Activated CD8-positive, alpha-beta T cell treated with anti-CD3 and anti-CD28 coated beads for 36 hours (primary cell): ENCODE data around the gene ARHGAP26. TPM values are rescaled to one million over a fixed set of nuclear protein-coding genes. Genes with fewer than 3 reads are reported as not detected.

ENCODE experiments used
- ATAC-seq: fragments of 200-7000 bp; cut with Tn5 transposase; one replicate; pipeline ENCODE4 v1.10.0; 2021; ENCODE audit warnings: mild to moderate bottlenecking, moderate library complexity
- CTCF ChIA-PET: fragments of 350-600 bp; sonication (Branson Sonifier 250); formaldehyde crosslinking; loops from one replicate; lab custom pipeline; 2021; ENCODE audit warnings: antibody characterized with exemption; lab: Charles Lee
- POLR2A ChIA-PET: fragments of 350-600 bp; sonication (Branson Sonifier 250); formaldehyde crosslinking; loops from one replicate; lab custom pipeline; 2021; ENCODE audit warnings: antibody characterized with exemption; lab: Charles Lee
- DNase-seq: peaks from one replicate; pipeline ENCODE4 v3.0.0-alpha.2; 2020
- H3K27ac Mint-ChIP-seq: one replicate; pipeline ENCODE4 v1.8.0; 2021; ENCODE audit warnings: mild to moderate bottlenecking, mixed read lengths
- H3K27me3 Mint-ChIP-seq: one replicate; pipeline ENCODE4 v1.8.0; 2021; ENCODE audit warnings: mixed read lengths
- H3K36me3 Mint-ChIP-seq: one replicate; pipeline ENCODE4 v1.8.0; 2021; ENCODE audit warnings: low read depth, mixed read lengths
- H3K4me1 Mint-ChIP-seq: one replicate; pipeline ENCODE4 v1.8.0; 2021; ENCODE audit warnings: low read depth, mixed read lengths
- H3K4me3 Mint-ChIP-seq: one replicate; pipeline ENCODE4 v1.8.0; 2021; ENCODE audit warnings: mild to moderate bottlenecking, moderate library complexity, mixed read lengths
- H3K9me3 Mint-ChIP-seq: one replicate; pipeline ENCODE4 v1.8.0; 2021; ENCODE audit warnings: mixed read lengths
- CTCF ChIP-seq: fragments of 200-600 bp; IDR thresholded peaks from one replicate; pipeline ENCODE4 v1.8.0; 2022; ENCODE audit warnings: antibody characterized with exemption, mild to moderate bottlenecking
- intact Hi-C: fragments of 100-400 bp; cut with micrococcal nuclease; formaldehyde crosslinking; loops from one replicate; pipeline ENCODE4 v1.10.0; 2022
- total RNA-seq, 2 experiments: library from RNA; stranded (reverse); gene quantifications; one replicate each; pipeline ENCODE4 v1.2.3, GENCODE V29; 2021

Gene ARHGAP26
- total RNA-seq, 2 experiments from 2014 or later: 12.7 to 18.0 TPM

- intact Hi-C loops: no loop called here
- H3K4me3 Mint-ChIP-seq: no peak overlapping the region
These were observed 461.2 kb downstream of the ARHGAP26 start for GRCh38 chr5:143231416-143231815.

DNA sequence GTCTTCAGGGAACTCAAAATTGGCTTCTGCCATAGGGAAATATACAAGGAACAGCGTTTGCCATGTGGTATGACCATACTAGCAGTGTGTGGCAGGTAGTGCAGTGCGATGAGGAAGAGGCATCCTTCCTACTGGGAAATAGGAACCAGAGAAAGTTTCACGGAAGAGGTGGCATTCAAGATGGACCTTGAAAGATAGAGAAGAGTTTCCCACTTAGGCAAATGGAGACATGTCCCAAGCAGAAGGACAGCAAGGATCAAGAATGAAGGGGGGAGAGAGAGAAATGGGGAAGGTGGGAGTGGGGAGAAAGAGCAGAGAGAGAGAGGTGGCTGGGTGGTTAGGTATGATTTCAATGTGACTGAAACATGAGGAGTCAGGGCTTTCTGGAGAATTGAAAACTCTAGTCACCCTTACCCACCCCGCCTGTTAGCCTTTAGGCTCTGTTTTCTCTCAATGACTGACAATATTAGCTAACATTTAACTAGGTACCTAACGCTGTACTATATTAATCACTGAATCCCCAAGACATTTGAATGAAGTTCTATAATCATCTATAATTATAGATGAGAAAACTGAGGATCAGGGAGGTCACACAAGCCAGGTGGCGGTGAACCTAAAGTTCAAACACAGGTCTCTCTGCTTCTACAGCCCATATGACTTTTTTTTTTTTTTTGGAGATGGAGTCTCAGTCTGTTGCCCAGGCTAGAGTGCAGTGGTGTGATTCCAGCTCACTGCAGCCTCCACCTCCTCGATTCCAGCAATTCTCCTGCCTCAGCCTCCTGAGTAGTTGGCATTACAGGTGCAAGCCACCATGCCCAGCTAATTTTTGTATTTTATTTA is 462.0 kb downstream of the ARHGAP26 start:
- Mint-ChIP-seq H3K4me3 (no peak overlapping the region), H3K36me3 (no peaks in the 10 kb centered on the region), H3K27me3 (no peaks in the 10 kb centered on the region), H3K4me1 (peaks cover 28% of the 10 kb centered on the region), H3K27ac (no peak overlapping the region), H3K9me3 (no peaks in the 10 kb centered on the region)
- ChIA-PET CTCF (interaction anchor here (0.8 kb wide), 1 partner anchor 8 kb away, joined by 3 read pairs; no protein-coding TSS in a partner anchor), POLR2A (no interaction called here)
- no peak for TF ChIP-seq CTCF
- DNase-seq: no peak
- no peak for ATAC-seq
- intact Hi-C loops: no loop called here

More at GRCh38 chr5:143231416-143231815, 461.2 kb downstream of the ARHGAP26 start:
- ChIA-PET CTCF (no interaction called here), POLR2A (no interaction called here)
- no peaks in the 10 kb centered on the region for H3K9me3 Mint-ChIP-seq
- no peak for TF ChIP-seq CTCF
- no peak for ATAC-seq
- no peaks in the 10 kb centered on the region for H3K27me3 Mint-ChIP-seq
- no peak overlapping the region for H3K27ac Mint-ChIP-seq
- peaks cover 28% of the 10 kb centered on the region for H3K4me1 Mint-ChIP-seq
- no peaks in the 10 kb centered on the region for H3K36me3 Mint-ChIP-seq
- no peak for DNase-seq

- intact Hi-C loops: no loop called here
- H3K27me3 Mint-ChIP-seq: no peaks in the 10 kb centered on the region
- no peak overlapping the region for H3K4me3 Mint-ChIP-seq
- POLR2A ChIA-PET: no interaction called here
- no peak overlapping the region for H3K27ac Mint-ChIP-seq
- H3K36me3 Mint-ChIP-seq: no peaks in the 10 kb centered on the region
- CTCF ChIA-PET: interaction anchor here (0.8 kb wide), 1 partner anchor 9 kb away, joined by 3 read pairs; no protein-coding TSS in a partner anchor
- peaks cover 28% of the 10 kb centered on the region for H3K4me1 Mint-ChIP-seq
- ATAC-seq (no peak), DNase-seq (no peak)
- H3K9me3 Mint-ChIP-seq: no peaks in the 10 kb centered on the region
- no peak for TF ChIP-seq CTCF
These were observed 462.9 kb downstream of the ARHGAP26 start for GRCh38 chr5:143233031-143233430.

- Mint-ChIP-seq H3K27ac (no peak overlapping the region), H3K4me1 (peaks cover 18% of the 10 kb centered on the region), H3K36me3 (no peaks in the 10 kb centered on the region), H3K27me3 (no peaks in the 10 kb centered on the region), H3K9me3 (no peaks in the 10 kb centered on the region), H3K4me3 (no peak overlapping the region)
- no peak for TF ChIP-seq CTCF
- DNase-seq: no peak
- POLR2A ChIA-PET: interaction anchor here (0.9 to 1.5 kb wide), 2 partner anchors 14 to 16 kb away, joined by 3 to 4 read pairs; no protein-coding TSS in a partner anchor
- no peak for ATAC-seq
- intact Hi-C loops: no loop called here
- CTCF ChIA-PET: interaction anchor here (1.5 kb wide), 1 partner anchor 162 kb away, joined by 3 read pairs; no protein-coding TSS in a partner anchor
These were observed 464.1 kb downstream of the ARHGAP26 start for GRCh38 chr5:143234162-143234842.
